ENCODE measurements around the gene TFEC.
"Not testable (repeated sequence)": the region's sequence is repeated elsewhere in the genome, so short reads cannot be mapped to it uniquely, and the experiment has no call there.

Gene TFEC

GRCh38 chr7:115933471-115933870 is 97.1 kb downstream of the TFEC start:
- Histone ChIP-seq H3K27ac (replicated peaks) (no peak overlapping the region), H3K4me3 (replicated peaks; ENCODE audit: insufficient read depth, low read length) (no peak overlapping the region), H3K27me3 (ENCODE audit: insufficient read depth, poor library complexity, severe bottlenecking) (no peaks in the 10 kb centered on the region)
- DNase-seq (ENCODE audit: low read depth in 1 of 2, low spot score in 1 of 2) = no peak
- TF ChIP-seq SPI1 (IDR thresholded peaks at IDR 0.05; ENCODE audit: borderline replicate concordance, low read depth) (no peak), REST (IDR thresholded peaks at IDR 0.05; ENCODE audit: insufficient replicate concordance, low read depth) (no peak), POLR2AphosphoS5 (IDR thresholded peaks at IDR 0.05; ENCODE audit: low read depth) (no peak), GABPA (IDR thresholded peaks at IDR 0.05; ENCODE audit: low read depth) (no peak), CTCF (IDR thresholded peaks at IDR 0.05; ENCODE audit: insufficient read depth, low read length) (no peak)

GRCh38 chr7:115932880-115933279 is 97.7 kb downstream of the TFEC start:
- H3K27ac ChIP-seq (replicated peaks) = no peak overlapping the region
- H3K4me3 ChIP-seq (replicated peaks; ENCODE audit: insufficient read depth, low read length) = no peak overlapping the region
- TF ChIP-seq CTCF (IDR thresholded peaks at IDR 0.05; ENCODE audit: insufficient read depth, low read length) = no peak
- TF ChIP-seq REST (IDR thresholded peaks at IDR 0.05; ENCODE audit: insufficient replicate concordance, low read depth) = no peak
- TF ChIP-seq GABPA (IDR thresholded peaks at IDR 0.05; ENCODE audit: low read depth) = no peak
- no peak for DNase-seq (ENCODE audit: low read depth in 1 of 2, low spot score in 1 of 2)
- no peaks in the 10 kb centered on the region for H3K27me3 ChIP-seq (ENCODE audit: insufficient read depth, poor library complexity, severe bottlenecking)

GRCh38 chr7:115930184-115930583 is 100.4 kb downstream of the TFEC start:
- DNase-seq (ENCODE audit: low read depth in 1 of 2, low spot score in 1 of 2); H3K4me3 ChIP-seq (replicated peaks; ENCODE audit: insufficient read depth, low read length); H3K27ac ChIP-seq (replicated peaks); H3K27me3 ChIP-seq (ENCODE audit: insufficient read depth, poor library complexity, severe bottlenecking): not testable (repeated sequence)

GRCh38 chr7:115929736-115930135 is 100.8 kb downstream of the TFEC start:
- not testable (repeated sequence) for H3K27me3 ChIP-seq (ENCODE audit: insufficient read depth, poor library complexity, severe bottlenecking); H3K27ac ChIP-seq (replicated peaks); DNase-seq (ENCODE audit: low read depth in 1 of 2, low spot score in 1 of 2); H3K4me3 ChIP-seq (replicated peaks; ENCODE audit: insufficient read depth, low read length)

- no peak for TF ChIP-seq POLR2AphosphoS5 (IDR thresholded peaks at IDR 0.05; ENCODE audit: low read depth)
- TF ChIP-seq CTCF (IDR thresholded peaks at IDR 0.05; ENCODE audit: insufficient read depth, low read length) = no peak
- H3K27ac ChIP-seq (replicated peaks) = no peak overlapping the region
- no peak for DNase-seq (ENCODE audit: low read depth in 1 of 2, low spot score in 1 of 2)
These were observed 106.2 kb downstream of the TFEC start for GRCh38 chr7:115924411-115924810.

More at GRCh38 chr7:115924411-115924810, 106.2 kb downstream of the TFEC start:
- H3K4me3 ChIP-seq (replicated peaks; ENCODE audit: insufficient read depth, low read length) = no peak overlapping the region
- no peaks in the 10 kb centered on the region for H3K27me3 ChIP-seq (ENCODE audit: insufficient read depth, poor library complexity, severe bottlenecking)

Data from HL-60 (cell line).